ENCODE data around the gene PLEKHA8.

PLEKHA8 gene

DNA sequence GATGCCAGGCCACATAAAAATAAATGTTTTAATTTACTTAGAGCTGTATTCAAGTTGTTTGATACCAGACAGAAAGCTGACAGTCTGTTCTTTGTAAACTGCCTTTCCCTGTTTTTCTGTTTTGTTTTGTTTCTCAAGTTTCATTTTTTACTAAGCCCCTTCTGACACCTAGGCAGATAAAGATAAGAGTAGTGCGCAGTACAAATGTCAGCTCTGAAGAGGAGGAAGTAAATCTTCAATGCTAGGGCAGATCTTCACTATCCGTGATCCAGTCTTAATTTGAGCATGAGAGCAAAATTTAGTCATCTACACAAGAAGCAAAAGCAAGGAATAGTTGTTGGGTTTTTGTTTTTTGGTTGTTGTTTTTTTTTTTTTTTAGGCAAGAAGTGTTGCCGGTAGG is 133.9 kb downstream of the PLEKHA8 start:
- TF ChIP-seq, protein P1, sequence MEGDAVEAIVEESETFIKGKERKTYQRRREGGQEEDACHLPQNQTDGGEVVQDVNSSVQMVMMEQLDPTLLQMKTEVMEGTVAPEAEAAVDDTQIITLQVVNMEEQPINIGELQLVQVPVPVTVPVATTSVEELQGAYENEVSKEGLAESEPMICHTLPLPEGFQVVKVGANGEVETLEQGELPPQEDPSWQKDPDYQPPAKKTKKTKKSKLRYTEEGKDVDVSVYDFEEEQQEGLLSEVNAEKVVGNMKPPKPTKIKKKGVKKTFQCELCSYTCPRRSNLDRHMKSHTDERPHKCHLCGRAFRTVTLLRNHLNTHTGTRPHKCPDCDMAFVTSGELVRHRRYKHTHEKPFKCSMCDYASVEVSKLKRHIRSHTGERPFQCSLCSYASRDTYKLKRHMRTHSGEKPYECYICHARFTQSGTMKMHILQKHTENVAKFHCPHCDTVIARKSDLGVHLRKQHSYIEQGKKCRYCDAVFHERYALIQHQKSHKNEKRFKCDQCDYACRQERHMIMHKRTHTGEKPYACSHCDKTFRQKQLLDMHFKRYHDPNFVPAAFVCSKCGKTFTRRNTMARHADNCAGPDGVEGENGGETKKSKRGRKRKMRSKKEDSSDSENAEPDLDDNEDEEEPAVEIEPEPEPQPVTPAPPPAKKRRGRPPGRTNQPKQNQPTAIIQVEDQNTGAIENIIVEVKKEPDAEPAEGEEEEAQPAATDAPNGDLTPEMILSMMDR (IDR thresholded peaks at IDR 0.05; ENCODE audit: low read depth, low read length, poor library complexity, severe bottlenecking), result no peak
- no peak for TF ChIP-seq EZH2phosphoT487 (IDR thresholded peaks at IDR 0.05; ENCODE audit: borderline replicate concordance, low read length)
- Histone ChIP-seq H4K20me1 (ENCODE audit: control insufficient read depth, insufficient read depth, low read depth, low read length) (no peaks in the 10 kb centered on the region), H3K27me3 (ENCODE audit: control insufficient read depth, low read length) (no peaks in the 10 kb centered on the region), H3K4me2 (ENCODE audit: low read length) (peak overlapping the region; percentile 63), H3K36me3 (ENCODE audit: control insufficient read depth, low read length) (no peaks in the 10 kb centered on the region), H3F3A (ENCODE audit: control insufficient read depth, insufficient read depth) (no peaks in the 10 kb centered on the region), H3K79me2 (ENCODE audit: control insufficient read depth, low read length) (no peaks in the 10 kb centered on the region), H3K27ac (ENCODE audit: low read depth, low read length) (no peak overlapping the region), H3K9me3 (ENCODE audit: control insufficient read depth, insufficient read depth, low read length) (no peaks in the 10 kb centered on the region), H3K4me3 (ENCODE audit: low read length) (peak overlapping the region; percentile 43; the same call in 1 of the 2 replicates), H3K4me1 (ENCODE audit: control insufficient read depth, low read length) (peaks cover 59% of the 10 kb centered on the region), H3K9me2 (replicated peaks; ENCODE audit: control insufficient read depth, low read length) (no peaks in the 10 kb centered on the region)

DNA sequence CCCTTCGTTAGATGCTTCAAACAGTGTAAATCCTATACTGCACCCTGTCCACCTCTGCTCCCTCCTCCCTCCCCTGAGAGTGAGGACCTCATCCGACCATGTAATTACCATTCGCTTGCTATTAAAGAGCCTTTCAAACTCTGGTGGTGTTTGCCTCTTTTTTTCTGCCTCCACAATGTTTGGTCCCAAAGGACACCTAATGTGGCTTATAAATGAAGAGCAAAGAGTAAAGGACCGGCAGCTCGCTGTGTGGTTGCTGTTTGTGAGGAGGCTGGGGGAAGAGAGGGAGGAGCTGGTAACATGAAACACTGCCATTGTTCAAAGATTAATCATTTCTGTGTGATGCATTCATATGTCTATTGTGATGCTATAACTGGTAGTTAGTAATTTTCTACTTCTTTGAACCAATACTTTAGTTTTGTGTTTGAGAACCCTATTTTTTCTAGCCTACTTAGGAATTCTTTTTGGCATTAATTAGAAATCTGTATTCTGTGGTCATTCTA is 134.5 kb downstream of the PLEKHA8 start:
- TF ChIP-seq, protein P1 (IDR thresholded peaks at IDR 0.05; ENCODE audit: low read depth, low read length, poor library complexity, severe bottlenecking), result peak; percentile 8
- TF ChIP-seq EZH2phosphoT487 (IDR thresholded peaks at IDR 0.05; ENCODE audit: borderline replicate concordance, low read length), result no peak
- H3K9me3 ChIP-seq (ENCODE audit: control insufficient read depth, insufficient read depth, low read length), result no peaks in the 10 kb centered on the region
- no peaks in the 10 kb centered on the region for H3F3A ChIP-seq (ENCODE audit: control insufficient read depth, insufficient read depth)
- H3K27me3 ChIP-seq (ENCODE audit: control insufficient read depth, low read length), result no peaks in the 10 kb centered on the region
- H3K4me3 ChIP-seq (ENCODE audit: low read length), result peak overlapping the region; percentile 43
- H3K4me2 ChIP-seq (ENCODE audit: low read length), result peak overlapping the region; percentile 63
- no peaks in the 10 kb centered on the region for H3K79me2 ChIP-seq (ENCODE audit: control insufficient read depth, low read length)
- H3K4me1 ChIP-seq (ENCODE audit: control insufficient read depth, low read length), result peaks cover 59% of the 10 kb centered on the region
- H3K27ac ChIP-seq (ENCODE audit: low read depth, low read length), result 0 out of 2 replicates have a peak overlapping the region, but pooled peaks have one; percentile 1
- H3K9me2 ChIP-seq (replicated peaks; ENCODE audit: control insufficient read depth, low read length), result no peaks in the 10 kb centered on the region
- no peaks in the 10 kb centered on the region for H3K36me3 ChIP-seq (ENCODE audit: control insufficient read depth, low read length)
- H4K20me1 ChIP-seq (ENCODE audit: control insufficient read depth, insufficient read depth, low read depth, low read length), result no peaks in the 10 kb centered on the region

- Histone ChIP-seq H3K79me2 (ENCODE audit: control insufficient read depth, low read length) (no peaks in the 10 kb centered on the region), H3K4me2 (ENCODE audit: low read length) (peak overlapping the region; percentile 63), H3K4me3 (ENCODE audit: low read length) (peak overlapping the region; percentile 43), H3K4me1 (ENCODE audit: control insufficient read depth, low read length) (peaks cover 59% of the 10 kb centered on the region), H3F3A (ENCODE audit: control insufficient read depth, insufficient read depth) (no peaks in the 10 kb centered on the region), H4K20me1 (ENCODE audit: control insufficient read depth, insufficient read depth, low read depth, low read length) (no peaks in the 10 kb centered on the region), H3K36me3 (ENCODE audit: control insufficient read depth, low read length) (no peaks in the 10 kb centered on the region), H3K27ac (ENCODE audit: low read depth, low read length) (peak overlapping the region; percentile 1; the same call in 1 of the 2 replicates), H3K9me2 (replicated peaks; ENCODE audit: control insufficient read depth, low read length) (no peaks in the 10 kb centered on the region), H3K27me3 (ENCODE audit: control insufficient read depth, low read length) (no peaks in the 10 kb centered on the region), H3K9me3 (ENCODE audit: control insufficient read depth, insufficient read depth, low read length) (no peaks in the 10 kb centered on the region)
- TF ChIP-seq, protein P1 (IDR thresholded peaks at IDR 0.05; ENCODE audit: low read depth, low read length, poor library complexity, severe bottlenecking), result no peak
- no peak for TF ChIP-seq EZH2phosphoT487 (IDR thresholded peaks at IDR 0.05; ENCODE audit: borderline replicate concordance, low read length)
Measured at GRCh38 chr7:30163231-30163894, 135.2 kb downstream of the PLEKHA8 start.

Measured in DOHH2 (cell line).